Calu3 (cell line): ENCODE measurements around the gene WDFY3. TPM values are rescaled to one million over a fixed set of nuclear protein-coding genes. Genes with fewer than 3 reads are reported as not detected.

Experiments
- BruUV-seq: library from RNA; stranded (reverse); fragments of 400-500 nt; replicated peaks from 2 replicates; lab custom pipeline; 2021; lab: Mats Ljungman, UMichigan
- CTCF ChIA-PET: fragments of 300-600 bp; sonication (Branson Sonifier 250); formaldehyde crosslinking; loops from one replicate; lab custom pipeline; 2022; ENCODE audit warnings: antibody characterized with exemption; lab: Charles Lee
- DNase-seq: peaks from one replicate; pipeline ENCODE4 v3.0.0; 2022
- H3K27ac Mint-ChIP-seq: one replicate; pipeline ENCODE4 v1.8.0; 2022; ENCODE audit warnings: mixed read lengths; ENCODE audit not compliant: unreplicated experiment
- H3K27me3 Mint-ChIP-seq: one replicate; pipeline ENCODE4 v1.8.0; 2022; ENCODE audit warnings: mixed read lengths; ENCODE audit not compliant: unreplicated experiment
- H3K36me3 Mint-ChIP-seq: one replicate; pipeline ENCODE4 v1.8.0; 2022; ENCODE audit warnings: mild to moderate bottlenecking, moderate library complexity, mixed read lengths; ENCODE audit not compliant: insufficient read depth, unreplicated experiment
- H3K4me1 Mint-ChIP-seq: one replicate; pipeline ENCODE4 v1.8.0; 2022; ENCODE audit warnings: mild to moderate bottlenecking, low read depth, mixed read lengths; ENCODE audit not compliant: unreplicated experiment
- H3K4me3 Mint-ChIP-seq: one replicate; pipeline ENCODE4 v1.8.0; 2022; ENCODE audit warnings: mild to moderate bottlenecking, low read depth, moderate library complexity, mixed read lengths; ENCODE audit not compliant: unreplicated experiment
- H3K9me3 Mint-ChIP-seq: one replicate; pipeline ENCODE4 v1.8.0; 2022; ENCODE audit warnings: low read depth, mixed read lengths; ENCODE audit not compliant: unreplicated experiment
- CTCF ChIP-seq: fragments of 200-600 bp; IDR thresholded peaks from one replicate; pipeline ENCODE4 v1.8.0; 2022; ENCODE audit warnings: antibody characterized with exemption; ENCODE audit not compliant: unreplicated experiment
- intact Hi-C: fragments of 100-400 bp; cut with micrococcal nuclease; formaldehyde crosslinking; loops from one replicate; pipeline ENCODE4 v1.10.0; 2022; ENCODE audit not compliant: unreplicated experiment
- total RNA-seq: library from RNA; stranded (reverse); gene quantifications from 2 replicates; pipeline ENCODE4 v1.2.3, GENCODE V29; 2022

WDFY3 gene
- total RNA-seq, 1 experiment from 2014 or later = 31.5 TPM

- no peaks in the 10 kb centered on the region for H3K36me3 Mint-ChIP-seq
- no peaks in the 10 kb centered on the region for H3K27me3 Mint-ChIP-seq
- BruUV-seq = no TSS peak
Measured at GRCh38 chr4:84931961-84932360, 34.5 kb downstream of the WDFY3 start.

GRCh38 chr4:84931274-84931673 lies 35.2 kb downstream of the WDFY3 start:
- Mint-ChIP-seq H3K4me3 (no peak overlapping the region), H3K36me3 (no peaks in the 10 kb centered on the region), H3K4me1 (no peaks in the 10 kb centered on the region), H3K27ac (no peak overlapping the region), H3K9me3 (no peaks in the 10 kb centered on the region), H3K27me3 (no peaks in the 10 kb centered on the region)
- intact Hi-C loops = no loop called here
- CTCF ChIA-PET = no interaction called here
- BruUV-seq = no TSS peak
- no peak for TF ChIP-seq CTCF
- no peak for DNase-seq

More at GRCh38 chr4:84931961-84932360, 34.5 kb downstream of the WDFY3 start:
- Mint-ChIP-seq H3K27ac (no peak overlapping the region), H3K4me3 (no peak overlapping the region), H3K4me1 (peaks cover 5% of the 10 kb centered on the region), H3K9me3 (no peaks in the 10 kb centered on the region)
- intact Hi-C loops = no loop called here
- CTCF ChIA-PET = no interaction called here
- DNase-seq = no peak
- no peak for TF ChIP-seq CTCF

GRCh38 chr4:84928089-84928488 lies 38.4 kb downstream of the WDFY3 start:
- no TSS peak for BruUV-seq
- CTCF ChIA-PET = no interaction called here
- H3K4me1 Mint-ChIP-seq = peaks cover 10% of the 10 kb centered on the region
- TF ChIP-seq CTCF = no peak
- no peaks in the 10 kb centered on the region for H3K9me3 Mint-ChIP-seq
- intact Hi-C loops = no loop called here
- DNase-seq = no peak
- H3K36me3 Mint-ChIP-seq = no peaks in the 10 kb centered on the region
- no peak overlapping the region for H3K27ac Mint-ChIP-seq
- H3K27me3 Mint-ChIP-seq = no peaks in the 10 kb centered on the region
- H3K4me3 Mint-ChIP-seq = no peak overlapping the region

- no TSS peak for BruUV-seq
- peaks cover 10% of the 10 kb centered on the region for H3K4me1 Mint-ChIP-seq
- intact Hi-C loops = no loop called here
- no peaks in the 10 kb centered on the region for H3K9me3 Mint-ChIP-seq
- no peak for DNase-seq
- CTCF ChIA-PET = no interaction called here
- H3K27me3 Mint-ChIP-seq = no peaks in the 10 kb centered on the region
- no peak overlapping the region for H3K27ac Mint-ChIP-seq
- no peak for TF ChIP-seq CTCF
- H3K36me3 Mint-ChIP-seq = no peaks in the 10 kb centered on the region
- H3K4me3 Mint-ChIP-seq = no peak overlapping the region
Measured at GRCh38 chr4:84927428-84927827, 39.1 kb downstream of the WDFY3 start.
